ENCODE measurements around the gene COL3A1. TPM values are rescaled to one million over a fixed set of nuclear protein-coding genes. Genes with fewer than 3 reads are reported as not detected.

Gene COL3A1
- total and polyA plus RNA-seq, 9 of the 15 experiments (the other 6 are each of a cell fraction or from before 2014, with no cell fraction given), result 0.01 to 0.71 (median 0.07) TPM; not detected in 2

GRCh38 chr2:188949046-188949818 lies 24.9 kb upstream of the COL3A1 start:
- no peak for DNase-seq (ENCODE audit: extremely low read depth in 1 of 4, low spot score in 3 of 4)
- H3K4me3 ChIP-seq, result no peak overlapping the region
- H3K27ac ChIP-seq (ENCODE audit: extremely low read depth, low read depth, low read length), result no peak overlapping the region
- intact Hi-C loops (cut with micrococcal nuclease), result no loop called here
- ATAC-seq, result no peak
- H3K27me3 ChIP-seq (ENCODE audit: control insufficient read depth in 2 of 2, insufficient read depth in 2 of 2, low read length in 2 of 2), result no peaks in the 10 kb centered on the region
- H3K9me1 ChIP-seq (ENCODE audit: control insufficient read depth, insufficient read depth, low read length), result no peaks in the 10 kb centered on the region
- no peaks in the 10 kb centered on the region for H4K20me1 ChIP-seq (replicated peaks; ENCODE audit: control insufficient read depth, insufficient read depth, low read length)
- H3K36me3 ChIP-seq (ENCODE audit: control insufficient read depth, insufficient read depth, low read length), result no peaks in the 10 kb centered on the region
- FAIRE-seq, result no peak
- no TSS peak for BruUV-seq (replicated peaks)
- CTCF ChIA-PET (ENCODE audit: low intra/inter-chr PET ratio), result no interaction called here
- WGBS (ENCODE audit: insufficient coverage, low coverage, missing lambda C conversion rate), result 2% methylated on average over 19 of the region's 25 CpGs
- no peak overlapping the region for H3K9ac ChIP-seq (ENCODE audit: insufficient read depth in 1 of 2, low read depth in 2 of 2, low read length in 2 of 2)
- no peak overlapping the region for H3K4me2 ChIP-seq (ENCODE audit: insufficient read depth, low read length)
- H3K79me2 ChIP-seq (ENCODE audit: control insufficient read depth, insufficient read depth, low read length), result no peaks in the 10 kb centered on the region
- POLR2A ChIA-PET, result no interaction called here
- no peaks in the 10 kb centered on the region; the same call in 1 of the 2 replicates for H3K9me3 ChIP-seq (replicated peaks; ENCODE audit: control insufficient read depth, insufficient read depth, low read depth, low read length)
- H3K4me1 ChIP-seq (replicated peaks in 1 of 2; ENCODE audit: control insufficient read depth in 2 of 2, insufficient read depth in 2 of 2, low read length in 2 of 2), result no peaks in the 10 kb centered on the region
- TF ChIP-seq MTA2 (IDR thresholded peaks at IDR 0.05; ENCODE audit: low read depth) (no peak), CXXC5 (CRISPR knock-in tag; IDR thresholded peaks at IDR 0.05) (no peak), ZNF644 (tag; IDR thresholded peaks at IDR 0.05; ENCODE audit: low read depth) (no peak), SIN3B (IDR thresholded peaks at IDR 0.05; ENCODE audit: low read depth) (no peak), PPARD (CRISPR knock-in tag; IDR thresholded peaks at IDR 0.05) (no peak), CBX2 (IDR thresholded peaks at IDR 0.05; ENCODE audit: insufficient read depth, low read length, poor library complexity, severe bottlenecking) (no peak)
- TF ChIP-seq, protein P1, sequence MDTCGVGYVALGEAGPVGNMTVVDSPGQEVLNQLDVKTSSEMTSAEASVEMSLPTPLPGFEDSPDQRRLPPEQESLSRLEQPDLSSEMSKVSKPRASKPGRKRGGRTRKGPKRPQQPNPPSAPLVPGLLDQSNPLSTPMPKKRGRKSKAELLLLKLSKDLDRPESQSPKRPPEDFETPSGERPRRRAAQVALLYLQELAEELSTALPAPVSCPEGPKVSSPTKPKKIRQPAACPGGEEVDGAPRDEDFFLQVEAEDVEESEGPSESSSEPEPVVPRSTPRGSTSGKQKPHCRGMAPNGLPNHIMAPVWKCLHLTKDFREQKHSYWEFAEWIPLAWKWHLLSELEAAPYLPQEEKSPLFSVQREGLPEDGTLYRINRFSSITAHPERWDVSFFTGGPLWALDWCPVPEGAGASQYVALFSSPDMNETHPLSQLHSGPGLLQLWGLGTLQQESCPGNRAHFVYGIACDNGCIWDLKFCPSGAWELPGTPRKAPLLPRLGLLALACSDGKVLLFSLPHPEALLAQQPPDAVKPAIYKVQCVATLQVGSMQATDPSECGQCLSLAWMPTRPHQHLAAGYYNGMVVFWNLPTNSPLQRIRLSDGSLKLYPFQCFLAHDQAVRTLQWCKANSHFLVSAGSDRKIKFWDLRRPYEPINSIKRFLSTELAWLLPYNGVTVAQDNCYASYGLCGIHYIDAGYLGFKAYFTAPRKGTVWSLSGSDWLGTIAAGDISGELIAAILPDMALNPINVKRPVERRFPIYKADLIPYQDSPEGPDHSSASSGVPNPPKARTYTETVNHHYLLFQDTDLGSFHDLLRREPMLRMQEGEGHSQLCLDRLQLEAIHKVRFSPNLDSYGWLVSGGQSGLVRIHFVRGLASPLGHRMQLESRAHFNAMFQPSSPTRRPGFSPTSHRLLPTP (IDR thresholded peaks at IDR 0.05; ENCODE audit: borderline replicate concordance, extremely low read depth, insufficient read length), result no peak
- H2AFZ ChIP-seq (ENCODE audit: low read depth, low read length), result no peak overlapping the region
- in situ Hi-C loops (cut with MboI), result no loop called here
